ENCODE results near the gene MAML2. TPM values are rescaled to one million over a fixed set of nuclear protein-coding genes. Genes with fewer than 3 reads are reported as not detected.

The MAML2 gene
- total RNA-seq, 3 donors from 2014 or later (not counting 1 experiment from before 2014, with no cell fraction given): 14.2 to 20.5 (median 16.1) TPM

DNA sequence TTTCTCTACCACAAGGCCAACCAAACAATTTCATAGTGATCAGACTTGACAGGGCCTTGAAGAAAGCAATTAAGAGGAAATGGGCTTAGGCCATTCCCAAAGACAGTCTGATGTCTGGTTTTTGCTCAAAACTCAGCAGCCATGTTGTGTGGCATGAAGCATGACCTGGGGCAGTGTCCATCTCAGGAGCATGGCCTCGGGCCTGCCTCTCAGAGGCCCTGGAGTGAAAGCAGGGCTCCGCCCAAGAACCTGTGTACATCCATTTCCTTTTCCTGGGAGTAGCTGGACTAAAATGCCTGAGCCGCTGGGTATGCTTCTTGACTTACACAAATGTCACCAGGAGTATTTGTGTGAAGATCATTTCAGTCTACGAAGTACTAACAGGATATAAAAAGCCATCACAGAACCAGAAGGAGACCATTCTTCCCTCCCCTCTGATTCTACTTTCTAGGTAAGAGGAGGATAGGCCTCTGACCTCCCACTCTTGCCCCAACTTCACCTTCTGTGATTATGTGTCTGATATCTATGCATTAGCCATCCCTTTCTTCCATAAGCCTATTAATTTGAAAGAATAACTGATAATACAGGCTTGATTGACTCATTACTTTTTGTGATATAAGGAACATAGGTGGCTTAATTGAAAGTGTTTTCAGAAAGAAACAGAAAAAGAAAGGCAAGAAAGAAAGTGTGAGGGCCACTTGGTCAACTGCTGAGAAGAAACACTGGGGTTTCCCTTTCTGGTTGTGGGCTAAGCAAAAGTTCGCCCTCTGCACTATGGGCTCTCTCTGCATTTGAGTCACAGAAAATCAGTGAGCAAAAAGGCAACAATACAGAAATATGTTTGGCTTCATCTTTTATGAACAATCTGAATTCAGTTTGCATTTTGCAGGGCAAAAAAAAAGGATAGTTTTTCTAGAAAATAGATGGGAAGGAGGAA is 230.5 kb downstream of the MAML2 start:
- Mint-ChIP-seq H3K27me3 (ENCODE audit: low read depth in 2 of 2) (no peaks in the 10 kb centered on the region), H3K27ac (peak overlapping the region; percentile 1 to 32), H3K4me1 (peaks cover 12 to 22% of the 10 kb centered on the region in 2 donors), H3K4me3 (no peak overlapping the region), H3K36me3 (no peaks in the 10 kb centered on the region), H3K9me3 (no peaks in the 10 kb centered on the region)
- ATAC-seq (peak in 1 of 3 donors; percentile 66), DNase-seq (no peak)
- Histone ChIP-seq H3K9me3 (ENCODE audit: control insufficient read depth, insufficient read depth, low read length) (no peaks in the 10 kb centered on the region), H3K4me3 (ENCODE audit: low read length) (no peak overlapping the region), H3K27ac (ENCODE audit: low read length) (peak overlapping the region; percentile 27), H3K36me3 (ENCODE audit: control insufficient read depth, insufficient read depth, low read length) (peaks cover under 1% of the 10 kb centered on the region), H3K27me3 (ENCODE audit: control insufficient read depth, insufficient read depth, low read length) (no peaks in the 10 kb centered on the region), H3K4me1 (ENCODE audit: control insufficient read depth, insufficient read depth, low read length) (peaks cover 9% of the 10 kb centered on the region)
- TF ChIP-seq, protein P1, sequence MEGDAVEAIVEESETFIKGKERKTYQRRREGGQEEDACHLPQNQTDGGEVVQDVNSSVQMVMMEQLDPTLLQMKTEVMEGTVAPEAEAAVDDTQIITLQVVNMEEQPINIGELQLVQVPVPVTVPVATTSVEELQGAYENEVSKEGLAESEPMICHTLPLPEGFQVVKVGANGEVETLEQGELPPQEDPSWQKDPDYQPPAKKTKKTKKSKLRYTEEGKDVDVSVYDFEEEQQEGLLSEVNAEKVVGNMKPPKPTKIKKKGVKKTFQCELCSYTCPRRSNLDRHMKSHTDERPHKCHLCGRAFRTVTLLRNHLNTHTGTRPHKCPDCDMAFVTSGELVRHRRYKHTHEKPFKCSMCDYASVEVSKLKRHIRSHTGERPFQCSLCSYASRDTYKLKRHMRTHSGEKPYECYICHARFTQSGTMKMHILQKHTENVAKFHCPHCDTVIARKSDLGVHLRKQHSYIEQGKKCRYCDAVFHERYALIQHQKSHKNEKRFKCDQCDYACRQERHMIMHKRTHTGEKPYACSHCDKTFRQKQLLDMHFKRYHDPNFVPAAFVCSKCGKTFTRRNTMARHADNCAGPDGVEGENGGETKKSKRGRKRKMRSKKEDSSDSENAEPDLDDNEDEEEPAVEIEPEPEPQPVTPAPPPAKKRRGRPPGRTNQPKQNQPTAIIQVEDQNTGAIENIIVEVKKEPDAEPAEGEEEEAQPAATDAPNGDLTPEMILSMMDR (IDR thresholded peaks at IDR 0.05): no peak
- intact Hi-C loops (cut with micrococcal nuclease): no loop called here
- WGBS (ENCODE audit: insufficient coverage): 77% methylated on average over 4 of the region's 5 CpGs

DNA sequence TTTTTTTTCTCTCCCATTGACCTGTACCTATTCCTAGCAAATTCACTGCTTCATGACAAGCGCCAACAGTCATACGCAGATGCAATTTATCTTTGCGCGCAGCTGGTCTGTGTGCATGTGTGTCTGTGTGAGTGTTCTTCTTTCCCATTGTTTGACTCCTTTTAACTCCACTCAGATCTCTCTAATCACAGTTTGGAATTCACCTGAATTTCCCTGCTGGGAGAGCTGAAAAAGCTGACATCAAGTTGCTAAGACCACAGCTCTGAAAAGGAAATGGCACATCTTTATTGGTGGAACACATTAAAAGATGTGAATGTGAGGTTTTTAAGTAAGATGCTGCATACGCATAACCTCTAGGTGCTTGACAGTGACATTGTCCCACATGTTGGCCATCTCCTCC is 231.7 kb downstream of the MAML2 start:
- Histone ChIP-seq H3K4me1 (ENCODE audit: control insufficient read depth, insufficient read depth, low read length) (peaks cover 9% of the 10 kb centered on the region), H3K27ac (ENCODE audit: low read length) (no peak overlapping the region), H3K9me3 (ENCODE audit: control insufficient read depth, insufficient read depth, low read length) (no peaks in the 10 kb centered on the region), H3K36me3 (ENCODE audit: control insufficient read depth, insufficient read depth, low read length) (peaks cover 1% of the 10 kb centered on the region), H3K27me3 (ENCODE audit: control insufficient read depth, insufficient read depth, low read length) (no peaks in the 10 kb centered on the region), H3K4me3 (ENCODE audit: low read length) (no peak overlapping the region)
- Mint-ChIP-seq H3K36me3 (no peaks in the 10 kb centered on the region), H3K27ac (no peak overlapping the region), H3K9me3 (no peaks in the 10 kb centered on the region), H3K4me1 (peaks cover 12 to 22% of the 10 kb centered on the region in 2 donors), H3K27me3 (ENCODE audit: low read depth in 2 of 2) (no peaks in the 10 kb centered on the region), H3K4me3 (no peak overlapping the region)
- 23% methylated on average over 1 of the region's 5 CpGs for WGBS (ENCODE audit: insufficient coverage)
- ATAC-seq: peak in 2 of 3 donors; percentile 60 to 81
- intact Hi-C loops (cut with micrococcal nuclease): no loop called here
- TF ChIP-seq, protein P1 (IDR thresholded peaks at IDR 0.05): no peak
- peak in 1 of 2 donors; percentile 32 for DNase-seq

DNA sequence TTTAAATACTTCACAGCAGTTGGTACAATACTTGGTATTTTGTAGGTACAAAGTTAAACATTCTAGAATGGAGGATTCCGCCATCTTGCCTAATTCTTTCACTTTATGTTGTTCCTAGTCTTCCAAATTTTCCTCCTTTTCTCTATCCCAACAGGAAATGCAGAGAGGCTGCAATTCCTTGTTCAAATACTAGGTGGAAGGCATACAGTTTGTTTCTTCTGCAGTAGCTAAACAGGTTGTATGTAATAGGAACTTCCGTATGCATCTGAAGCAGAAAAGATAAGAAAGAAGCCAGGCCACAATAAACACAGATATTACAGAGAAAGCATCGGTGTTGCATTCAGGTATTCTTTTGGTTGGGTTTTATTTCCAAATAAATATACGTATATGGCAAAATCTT is 232.7 kb downstream of the MAML2 start:
- no peaks in the 10 kb centered on the region for H3K36me3 Mint-ChIP-seq
- Histone ChIP-seq H3K4me3 (ENCODE audit: low read length) (no peak overlapping the region), H3K27ac (ENCODE audit: low read length) (no peak overlapping the region), H3K4me1 (ENCODE audit: control insufficient read depth, insufficient read depth, low read length) (peaks cover 9% of the 10 kb centered on the region), H3K9me3 (ENCODE audit: control insufficient read depth, insufficient read depth, low read length) (no peaks in the 10 kb centered on the region), H3K27me3 (ENCODE audit: control insufficient read depth, insufficient read depth, low read length) (no peaks in the 10 kb centered on the region), H3K36me3 (ENCODE audit: control insufficient read depth, insufficient read depth, low read length) (peaks cover 1% of the 10 kb centered on the region)
- TF ChIP-seq, protein P1 (IDR thresholded peaks at IDR 0.05): no peak
- peaks cover 12 to 22% of the 10 kb centered on the region in 2 donors for H3K4me1 Mint-ChIP-seq
- H3K27ac Mint-ChIP-seq: no peak overlapping the region
- DNase-seq: no peak
- H3K4me3 Mint-ChIP-seq: no peak overlapping the region
- no peak for ATAC-seq
- 90% methylated on average over 2 of the region's 4 CpGs for WGBS (ENCODE audit: insufficient coverage)
- H3K9me3 Mint-ChIP-seq: no peaks in the 10 kb centered on the region
- intact Hi-C loops (cut with micrococcal nuclease): no loop called here
- no peaks in the 10 kb centered on the region for H3K27me3 Mint-ChIP-seq (ENCODE audit: low read depth in 2 of 2)
